Stimulated activated naive B cell treated with anti-CD40 and anti-IgM and Interleukin-4, amounts not matched to agents 10 μg/mL and 1 μg/mL and 100 μg/mL, for 72 hours (primary cell): Measurements from ENCODE around the gene SRPK2.
"Not testable (repeated sequence)": the region's sequence is repeated elsewhere in the genome, so short reads cannot be mapped to it uniquely, and the experiment has no call there.

Experiments used
- ATAC-seq, 2 donors: fragments of 150-1000 bp; cut with Tn5 transposase; replicated peaks; 2 replicates each; pipeline ENCODE4 v1.10.0; 2021; ENCODE audit warnings: moderate library complexity in 1 of 2
- DNase-seq: peaks from one replicate; pipeline ENCODE4 v3.0.0; 2021
- H3K27ac Mint-ChIP-seq: one replicate; pipeline ENCODE4 v1.8.0; 2022; ENCODE audit warnings: mild to moderate bottlenecking, mixed read lengths
- H3K27me3 Mint-ChIP-seq, 2 donors: one replicate each; pipeline ENCODE4 v1.8.0; 2022; ENCODE audit warnings: mixed read lengths in 2 of 2
- H3K36me3 Mint-ChIP-seq, 2 donors: one replicate each; pipeline ENCODE4 v1.8.0; 2022; ENCODE audit warnings: mixed read lengths in 2 of 2, mild to moderate bottlenecking in 1 of 2
- H3K4me1 Mint-ChIP-seq, 2 donors: one replicate each; pipeline ENCODE4 v1.8.0; 2022; ENCODE audit warnings: mixed read lengths in 2 of 2, mild to moderate bottlenecking in 1 of 2
- H3K4me3 Mint-ChIP-seq, 2 donors: one replicate each; pipeline ENCODE4 v1.8.0; 2022; ENCODE audit warnings: mild to moderate bottlenecking in 2 of 2, mixed read lengths in 2 of 2, moderate library complexity in 1 of 2
- H3K9me3 Mint-ChIP-seq, 2 donors: one replicate each; pipeline ENCODE4 v1.8.0; 2022; ENCODE audit warnings: mixed read lengths in 2 of 2, mild to moderate bottlenecking in 1 of 2

SRPK2 gene

GRCh38 chr7:105361995-105362394 lies 26.7 kb downstream of the SRPK2 start:
- not testable (repeated sequence) for DNase-seq, ATAC-seq, H3K9me3 Mint-ChIP-seq, H3K4me3 Mint-ChIP-seq, H3K27me3 Mint-ChIP-seq
- Mint-ChIP-seq H3K27ac (peak overlapping the region; percentile 51), H3K4me1 (peaks cover 14 to 63% of the 10 kb centered on the region in 2 donors), H3K36me3 (peaks cover 19 to 27% of the 10 kb centered on the region in 2 donors)

- not testable (repeated sequence) for H3K9me3 Mint-ChIP-seq, H3K27ac Mint-ChIP-seq, H3K4me3 Mint-ChIP-seq, ATAC-seq, DNase-seq, H3K27me3 Mint-ChIP-seq
- H3K4me1 Mint-ChIP-seq, result peaks cover 20 to 63% of the 10 kb centered on the region in 2 donors
- peaks cover 16 to 18% of the 10 kb centered on the region in 2 donors for H3K36me3 Mint-ChIP-seq
Observed at GRCh38 chr7:105360149-105360548, 28.6 kb downstream of the SRPK2 start.

- DNase-seq (peak; percentile 63), ATAC-seq (peak; percentile 29 to 35)
- H3K27ac Mint-ChIP-seq, result peak overlapping the region; percentile 63
- peaks cover 0 to 2% of the 10 kb centered on the region in 2 donors for H3K9me3 Mint-ChIP-seq
- H3K27me3 Mint-ChIP-seq, result no peaks in the 10 kb centered on the region
- H3K4me3 Mint-ChIP-seq, result peak overlapping the region; percentile 13 to 63
- H3K36me3 Mint-ChIP-seq, result peaks cover 3 to 9% of the 10 kb centered on the region in 2 donors
- peaks cover 46 to 91% of the 10 kb centered on the region in 2 donors for H3K4me1 Mint-ChIP-seq
Observed at GRCh38 chr7:105355701-105356100, 33.0 kb downstream of the SRPK2 start.

GRCh38 chr7:105354383-105354782 lies 34.3 kb downstream of the SRPK2 start:
- Mint-ChIP-seq H3K9me3 (no peaks in the 10 kb centered on the region), H3K36me3 (peaks cover 0 to 9% of the 10 kb centered on the region in 2 donors), H3K27me3 (no peaks in the 10 kb centered on the region), H3K4me3 (peak overlapping the region; percentile 53 to 63), H3K4me1 (peaks cover 44 to 89% of the 10 kb centered on the region in 2 donors), H3K27ac (peak overlapping the region; percentile 94)
- DNase-seq (peak; percentile 34), ATAC-seq (peak; percentile 43)

GRCh38 chr7:105353752-105354328 lies 34.9 kb downstream of the SRPK2 start:
- H3K4me3 Mint-ChIP-seq, result peak overlapping the region; percentile 53 to 63
- no peaks in the 10 kb centered on the region for H3K9me3 Mint-ChIP-seq
- H3K36me3 Mint-ChIP-seq, result peaks cover 0 to 9% of the 10 kb centered on the region in 2 donors
- H3K27ac Mint-ChIP-seq, result peak overlapping the region; percentile 94
- no peaks in the 10 kb centered on the region for H3K27me3 Mint-ChIP-seq
- peaks cover 44 to 87% of the 10 kb centered on the region in 2 donors for H3K4me1 Mint-ChIP-seq
- DNase-seq (peak; percentile 55), ATAC-seq (peak; percentile 54 to 57)

- Mint-ChIP-seq H3K27me3 (no peaks in the 10 kb centered on the region), H3K36me3 (peaks cover 0 to 9% of the 10 kb centered on the region in 2 donors), H3K9me3 (no peaks in the 10 kb centered on the region), H3K4me1 (peaks cover 41 to 87% of the 10 kb centered on the region in 2 donors), H3K27ac (peak overlapping the region; percentile 94), H3K4me3 (peak overlapping the region; percentile 63 to 72)
- no peak for ATAC-seq
- no peak for DNase-seq
Observed at GRCh38 chr7:105352901-105353668, 35.6 kb downstream of the SRPK2 start.

GRCh38 chr7:105352018-105352612 lies 36.6 kb downstream of the SRPK2 start:
- Mint-ChIP-seq H3K4me1 (peaks cover 41 to 84% of the 10 kb centered on the region in 2 donors), H3K27me3 (no peaks in the 10 kb centered on the region), H3K27ac (peak overlapping the region; percentile 91), H3K36me3 (peaks cover 0 to 9% of the 10 kb centered on the region in 2 donors), H3K4me3 (peak overlapping the region; percentile 29 to 72), H3K9me3 (no peaks in the 10 kb centered on the region)
- ATAC-seq (peak; percentile 90 to 91), DNase-seq (peak; percentile 74)

- H3K36me3 Mint-ChIP-seq, result peaks cover 0 to 9% of the 10 kb centered on the region in 2 donors
- ATAC-seq (no peak), DNase-seq (no peak)
- peak overlapping the region in 1 of 2 donors; percentile 28 for H3K4me3 Mint-ChIP-seq
- H3K27ac Mint-ChIP-seq, result peak overlapping the region; percentile 75
- peaks cover 44 to 79% of the 10 kb centered on the region in 2 donors for H3K4me1 Mint-ChIP-seq
- H3K27me3 Mint-ChIP-seq, result no peaks in the 10 kb centered on the region
- no peaks in the 10 kb centered on the region for H3K9me3 Mint-ChIP-seq
Observed at GRCh38 chr7:105350906-105351305, 37.8 kb downstream of the SRPK2 start.

GRCh38 chr7:105348177-105348576 lies 40.5 kb downstream of the SRPK2 start:
- not testable (repeated sequence) for H3K36me3 Mint-ChIP-seq, H3K4me3 Mint-ChIP-seq, H3K27me3 Mint-ChIP-seq, H3K9me3 Mint-ChIP-seq, ATAC-seq, DNase-seq
- peak overlapping the region; percentile 37 for H3K27ac Mint-ChIP-seq
- H3K4me1 Mint-ChIP-seq, result peaks cover 29 to 65% of the 10 kb centered on the region in 2 donors

- H3K4me3 Mint-ChIP-seq, result no peak overlapping the region
- H3K36me3 Mint-ChIP-seq, result no peaks in the 10 kb centered on the region
- DNase-seq, result no peak
- peak in 1 of 2 donors; percentile 2 for ATAC-seq
- no peaks in the 10 kb centered on the region for H3K9me3 Mint-ChIP-seq
- H3K27me3 Mint-ChIP-seq, result no peaks in the 10 kb centered on the region
- H3K4me1 Mint-ChIP-seq, result peaks cover 28 to 65% of the 10 kb centered on the region in 2 donors
- no peak overlapping the region for H3K27ac Mint-ChIP-seq
Observed at GRCh38 chr7:105346593-105347322, 42.0 kb downstream of the SRPK2 start.

- Mint-ChIP-seq H3K27ac (no peak overlapping the region), H3K27me3 (no peaks in the 10 kb centered on the region), H3K36me3 (no peaks in the 10 kb centered on the region), H3K4me3 (no peak overlapping the region), H3K9me3 (no peaks in the 10 kb centered on the region), H3K4me1 (peaks cover 26 to 62% of the 10 kb centered on the region in 2 donors)
- DNase-seq, result no peak
- ATAC-seq, result no peak
Observed at GRCh38 chr7:105346138-105346537, 42.6 kb downstream of the SRPK2 start.

GRCh38 chr7:105345725-105346124 lies 43.0 kb downstream of the SRPK2 start:
- DNase-seq, result no peak
- no peak overlapping the region for H3K27ac Mint-ChIP-seq
- H3K4me3 Mint-ChIP-seq, result no peak overlapping the region
- H3K9me3 Mint-ChIP-seq, result no peaks in the 10 kb centered on the region
- H3K27me3 Mint-ChIP-seq, result no peaks in the 10 kb centered on the region
- H3K36me3 Mint-ChIP-seq, result no peaks in the 10 kb centered on the region
- peak; percentile 48 to 49 for ATAC-seq
- H3K4me1 Mint-ChIP-seq, result peaks cover 22 to 58% of the 10 kb centered on the region in 2 donors

- H3K9me3 Mint-ChIP-seq, result no peaks in the 10 kb centered on the region
- no peaks in the 10 kb centered on the region for H3K27me3 Mint-ChIP-seq
- peaks cover 0 to 2% of the 10 kb centered on the region in 2 donors for H3K36me3 Mint-ChIP-seq
- DNase-seq (no peak), ATAC-seq (peak; percentile 46 to 55)
- H3K4me1 Mint-ChIP-seq, result peaks cover 24 to 50% of the 10 kb centered on the region in 2 donors
- H3K4me3 Mint-ChIP-seq, result peak overlapping the region in 1 of 2 donors; percentile 39
- H3K27ac Mint-ChIP-seq, result peak overlapping the region; percentile 79
Observed at GRCh38 chr7:105345003-105345402, 43.7 kb downstream of the SRPK2 start.
